CD4-positive, alpha-beta T cell treated with Interleukin-6 for 4 hours (primary cell): ENCODE data around the gene PTPN5.
"Not testable (repeated sequence)": the region's sequence is repeated elsewhere in the genome, so short reads cannot be mapped to it uniquely, and the experiment has no call there.

ENCODE experiments used
- DNase-seq: peaks from one replicate; pipeline ENCODE4 v3.0.0-alpha.2; 2020; ENCODE audit warnings: mixed read lengths

The PTPN5 gene

GRCh38 chr11:18791207-18791968, at the start of gene PTPN5:
TSS of gene PTPN5 (minus strand) at chr11:18791798. CDS start at chr11:18771958, 19,840 bp downstream.
- no peak for DNase-seq

- DNase-seq = no peak
Measured at GRCh38 chr11:18836417-18836816, 44.8 kb upstream of the PTPN5 start.

GRCh38 chr11:18834754-18835466, 43.3 kb upstream of the PTPN5 start:
- DNase-seq = no peak

- not testable (repeated sequence) for DNase-seq
Measured at GRCh38 chr11:18820160-18820559, 28.6 kb upstream of the PTPN5 start.

GRCh38 chr11:18804199-18804999, 12.8 kb upstream of the PTPN5 start:
- DNase-seq = no peak

- peak; percentile 46 for DNase-seq
Measured at GRCh38 chr11:18802381-18803257, 11.0 kb upstream of the PTPN5 start.

- DNase-seq = no peak
Measured at GRCh38 chr11:18798799-18799469, 7.3 kb upstream of the PTPN5 start.

- no peak for DNase-seq
Measured at GRCh38 chr11:18794956-18795355, 3.4 kb upstream of the PTPN5 start.

- DNase-seq = no peak
Measured at GRCh38 chr11:18792827-18793226, 1.2 kb upstream of the PTPN5 start.

GRCh38 chr11:18791969-18792628, 501 bp upstream of the PTPN5 start:
- DNase-seq = no peak

- no peak for DNase-seq
Measured at GRCh38 chr11:18790883-18791206, 753 bp downstream of the PTPN5 start.

GRCh38 chr11:18789942-18790341, 1.7 kb downstream of the PTPN5 start:
- DNase-seq = no peak

- DNase-seq = no peak
Measured at GRCh38 chr11:18785411-18785810, 6.2 kb downstream of the PTPN5 start.

- no peak for DNase-seq
Measured at GRCh38 chr11:18780896-18781295, 10.7 kb downstream of the PTPN5 start.

- DNase-seq = no peak
Measured at GRCh38 chr11:18780329-18780728, 11.3 kb downstream of the PTPN5 start.

- no peak for DNase-seq
Measured at GRCh38 chr11:18778468-18778867, 13.1 kb downstream of the PTPN5 start.

- no peak for DNase-seq
Measured at GRCh38 chr11:18776324-18776723, 15.3 kb downstream of the PTPN5 start.

- peak; percentile 53 for DNase-seq
Measured at GRCh38 chr11:18775492-18776292, 15.9 kb downstream of the PTPN5 start.

GRCh38 chr11:18774801-18775200, 16.8 kb downstream of the PTPN5 start:
- DNase-seq = no peak

- DNase-seq = no peak
Measured at GRCh38 chr11:18773681-18774080, 17.9 kb downstream of the PTPN5 start.

GRCh38 chr11:18773104-18773503, 18.5 kb downstream of the PTPN5 start:
- no peak for DNase-seq
